Naive thymus-derived CD8-positive, alpha-beta T cell (primary cell): ENCODE data around the gene MYBPC2. TPM values are rescaled to one million over a fixed set of nuclear protein-coding genes. Genes with fewer than 3 reads are reported as not detected.
A peak's percentile ranks its signal among the peaks of the same experiment; 100 is the strongest.

Experiments used
- ATAC-seq, 2 donors: fragments of 150-1000 bp; cut with Tn5 transposase in 1 of 2; sonication (Bioruptor Pico), chemical (Tn5 transposase) in 1 of 2; 1 replicate in 1 of 2; 2 replicates in 1 of 2; pipeline ENCODE4 v1.10.0; 2021; ENCODE audit warnings: mild to moderate bottlenecking in 2 of 2, moderate library complexity in 2 of 2
- POLR2A ChIA-PET: fragments of 350-600 bp; sonication (Branson Sonifier 250); formaldehyde crosslinking; loops from one replicate; lab custom pipeline; 2021; ENCODE audit warnings: antibody characterized with exemption; lab: Charles Lee
- DNase-seq, 10 donors: peaks; one replicate each; pipeline versions ENCODE4 v3.0.0 to v3.0.0-alpha.2; 2020 to 2022
- H3K27ac Mint-ChIP-seq, 10 donors: one replicate each; pipeline ENCODE4 v1.8.0; 2020 to 2022; ENCODE audit warnings: mild to moderate bottlenecking in 10 of 10, mixed read lengths in 10 of 10, moderate library complexity in 4 of 10, inconsistent platforms in 1 of 10
- H3K27me3 Mint-ChIP-seq, 5 donors: one replicate each; pipeline ENCODE4 v1.8.0; 2021 to 2022; ENCODE audit warnings: mixed read lengths in 5 of 5
- H3K36me3 Mint-ChIP-seq, 3 donors: one replicate each; pipeline ENCODE4 v1.8.0; 2020 to 2022; ENCODE audit warnings: mixed read lengths in 3 of 3, mild to moderate bottlenecking in 2 of 3, inconsistent platforms in 1 of 3
- H3K4me1 Mint-ChIP-seq, 4 donors: one replicate each; pipeline ENCODE4 v1.8.0; 2021 to 2022; ENCODE audit warnings: mixed read lengths in 4 of 4
- H3K4me3 Mint-ChIP-seq, 10 donors: one replicate each; pipeline ENCODE4 v1.8.0; 2020 to 2022; ENCODE audit warnings: mild to moderate bottlenecking in 10 of 10, mixed read lengths in 10 of 10, moderate library complexity in 6 of 10, inconsistent platforms in 1 of 10
- H3K9me3 Mint-ChIP-seq, 9 donors: one replicate each; pipeline ENCODE4 v1.8.0; 2020 to 2022; ENCODE audit warnings: mixed read lengths in 9 of 9, mild to moderate bottlenecking in 3 of 9, inconsistent platforms in 1 of 9, moderate library complexity in 1 of 9
- polyA plus RNA-seq, 3 donors: library from polyadenylated mRNA; unstranded; fragments of 300-500 nt; fragmentation: Illumina TruSeq; gene quantifications; one replicate each; pipeline ENCODE4 v1.2.3, GENCODE V29; 2021
- total RNA-seq, 8 experiments: library from RNA in 2 of 8; stranded (reverse) in 2 of 8; gene quantifications; one replicate each; pipeline ENCODE4 v1.2.3 and lab custom pipeline; 2021 to 2026

The MYBPC2 gene
- total and polyA plus RNA-seq, 5 experiments from 2014 or later, result not detected

DNA sequence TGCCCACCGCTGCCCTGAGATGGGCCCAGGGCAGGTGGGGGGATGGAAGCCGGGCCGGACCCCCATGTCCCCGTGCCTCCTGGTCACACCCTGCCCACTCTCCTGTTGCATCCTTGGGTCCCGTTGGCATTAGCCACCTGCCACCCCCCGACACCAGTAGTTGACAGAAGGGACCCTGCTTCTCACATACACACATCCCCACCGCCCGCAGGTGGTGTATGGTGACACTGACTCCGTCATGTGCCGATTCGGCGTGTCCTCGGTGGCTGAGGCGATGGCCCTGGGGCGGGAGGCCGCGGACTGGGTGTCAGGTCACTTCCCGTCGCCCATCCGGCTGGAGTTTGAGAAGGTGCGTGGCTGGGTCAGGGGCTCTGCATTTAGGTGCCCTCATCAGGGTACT is 19.2 kb upstream of the MYBPC2 start:
- Mint-ChIP-seq H3K4me1 (peaks cover 0 to 8% (median 3%) of the 10 kb centered on the region in 4 donors), H3K27me3 (peaks cover 0 to under 1% (median 0%) of the 10 kb centered on the region in 5 donors), H3K4me3 (no peak overlapping the region), H3K27ac (no peak overlapping the region), H3K36me3 (peaks cover 0 to 3% (median 0%) of the 10 kb centered on the region in 3 donors), H3K9me3 (no peaks in the 10 kb centered on the region)
- ATAC-seq, result no peak
- DNase-seq, result no peak
- POLR2A ChIA-PET, result interaction anchor here (0.8 kb wide), 1 partner anchor 1337 kb away, joined by 3 read pairs; no protein-coding TSS in a partner anchor

DNA sequence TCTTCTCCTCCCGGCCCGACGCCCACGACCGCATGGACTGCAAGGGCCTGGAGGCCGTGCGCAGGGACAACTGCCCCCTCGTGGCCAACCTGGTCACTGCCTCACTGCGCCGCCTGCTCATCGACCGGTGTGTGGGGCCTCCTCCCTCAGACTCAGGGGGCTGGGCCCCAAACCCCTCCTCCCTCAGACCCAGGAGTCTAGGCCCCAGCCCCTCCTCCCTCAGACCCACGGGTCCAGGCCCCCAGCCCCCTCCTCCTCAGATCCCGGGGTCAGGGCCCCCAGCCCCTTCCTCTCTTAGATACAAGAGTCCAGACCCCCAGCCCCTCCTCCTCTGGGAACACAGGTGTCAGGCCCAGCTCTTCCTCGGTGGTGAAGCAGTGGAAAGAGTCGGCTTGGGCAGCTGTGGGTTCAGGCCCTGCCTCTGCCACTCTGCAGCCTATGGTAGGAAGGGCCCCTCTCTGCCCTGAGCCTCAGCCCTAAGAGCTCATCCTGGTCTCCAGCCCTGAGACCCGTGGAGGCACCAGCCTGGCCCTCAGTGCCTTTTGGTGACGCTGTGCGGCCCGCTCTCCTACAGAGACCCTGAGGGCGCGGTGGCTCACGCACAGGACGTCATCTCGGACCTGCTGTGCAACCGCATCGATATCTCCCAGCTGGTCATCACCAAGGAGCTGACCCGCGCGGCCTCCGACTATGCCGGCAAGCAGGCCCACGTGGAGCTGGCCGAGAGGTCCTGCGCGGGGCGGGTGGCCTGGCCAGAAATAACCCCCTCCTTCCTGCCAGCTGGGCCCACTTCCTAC is 17.6 kb upstream of the MYBPC2 start:
- H3K4me3 Mint-ChIP-seq, result peak overlapping the region in 1 of 10 donors; percentile 24
- no peaks in the 10 kb centered on the region for H3K9me3 Mint-ChIP-seq
- peak overlapping the region in 2 of 10 donors; percentile 19 to 74 for H3K27ac Mint-ChIP-seq
- peaks cover 0 to 4% (median 0%) of the 10 kb centered on the region in 3 donors for H3K36me3 Mint-ChIP-seq
- H3K4me1 Mint-ChIP-seq, result peaks cover 5 to 17% (median 14%) of the 10 kb centered on the region in 4 donors
- peaks cover 8 to 16% (median 10%) of the 10 kb centered on the region in 5 donors for H3K27me3 Mint-ChIP-seq
- peak; percentile 56 to 81 (median 68) for DNase-seq
- POLR2A ChIA-PET, result interaction anchor here (1.2 kb wide), 1 partner anchor 58 kb away, joined by 5 read pairs; no protein-coding TSS in a partner anchor
- ATAC-seq, result peak; percentile 88 to 93

DNA sequence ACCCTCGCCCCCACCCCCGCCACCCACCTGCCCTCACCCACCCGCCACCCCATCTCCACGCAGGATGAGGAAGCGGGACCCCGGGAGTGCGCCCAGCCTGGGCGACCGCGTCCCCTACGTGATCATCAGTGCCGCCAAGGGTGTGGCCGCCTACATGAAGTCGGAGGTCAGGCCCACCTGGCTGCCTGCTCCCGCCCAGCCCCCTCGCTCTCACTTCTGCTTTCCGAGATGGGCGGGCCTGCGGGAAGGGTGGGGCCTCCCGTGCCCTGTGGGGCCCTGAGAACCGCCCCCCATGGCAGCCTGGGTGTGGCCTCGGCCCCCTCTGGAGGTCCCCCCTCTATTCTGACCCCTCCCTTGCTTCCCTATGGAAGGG is 17.0 kb upstream of the MYBPC2 start:
- peak in 2 of 10 donors; percentile 63 to 73 for DNase-seq
- Mint-ChIP-seq H3K4me3 (no peak overlapping the region), H3K4me1 (peaks cover 6 to 21% (median 17%) of the 10 kb centered on the region in 4 donors), H3K27ac (no peak overlapping the region), H3K9me3 (no peaks in the 10 kb centered on the region), H3K36me3 (peaks cover 0 to 4% (median 0%) of the 10 kb centered on the region in 3 donors), H3K27me3 (peaks cover 11 to 22% (median 15%) of the 10 kb centered on the region in 5 donors)
- POLR2A ChIA-PET, result interaction anchor here (1.2 kb wide), 1 partner anchor 58 kb away, joined by 5 read pairs; no protein-coding TSS in a partner anchor
- ATAC-seq, result peak in 1 of 2 donors; percentile 23

DNA sequence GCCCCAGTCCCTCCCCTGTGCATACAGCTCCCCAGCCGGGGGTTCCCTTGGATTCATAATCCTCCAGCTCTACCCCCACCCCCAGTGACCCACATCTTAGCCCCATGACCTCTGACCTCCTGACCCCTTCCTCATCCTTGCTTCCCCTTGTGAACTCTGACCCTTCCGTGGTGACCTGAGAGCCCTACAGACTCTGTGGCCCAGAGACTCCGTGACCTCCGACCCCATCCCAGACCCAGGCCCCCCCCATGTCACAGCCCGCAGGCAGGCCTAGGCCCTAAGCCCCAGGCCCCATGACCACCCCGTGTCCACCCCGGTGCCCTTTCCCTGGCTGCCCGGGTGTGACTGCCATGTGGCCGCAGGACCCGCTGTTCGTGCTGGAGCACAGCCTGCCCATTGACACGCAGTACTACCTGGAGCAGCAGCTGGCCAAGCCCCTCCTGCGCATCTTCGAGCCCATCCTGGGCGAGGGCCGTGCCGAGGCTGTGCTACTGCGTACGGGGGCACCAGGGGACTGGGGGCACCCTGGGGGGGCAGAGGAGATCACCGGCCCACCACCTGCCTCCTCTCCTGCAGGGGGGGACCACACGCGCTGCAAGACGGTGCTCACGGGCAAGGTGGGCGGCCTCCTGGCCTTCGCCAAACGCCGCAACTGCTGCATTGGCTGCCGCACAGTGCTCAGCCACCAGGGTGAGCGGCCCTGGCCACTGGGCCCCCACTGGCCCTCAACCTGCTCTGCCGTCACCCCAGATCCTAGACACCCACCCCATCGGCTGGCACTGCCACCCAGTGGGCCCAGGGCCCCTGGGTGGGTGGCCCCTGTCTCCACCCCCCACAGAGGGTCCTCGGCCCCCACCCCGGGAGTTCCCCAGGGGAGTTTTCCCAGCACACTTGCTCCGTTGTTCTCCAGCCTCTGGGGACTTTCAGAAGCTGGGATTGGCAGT is 16.4 kb upstream of the MYBPC2 start:
- POLR2A ChIA-PET, result interaction anchor here (1.2 kb wide), 1 partner anchor 59 kb away, joined by 5 read pairs; no protein-coding TSS in a partner anchor
- Mint-ChIP-seq H3K27ac (no peak overlapping the region), H3K27me3 (peaks cover 14 to 28% (median 18%) of the 10 kb centered on the region in 5 donors), H3K36me3 (peaks cover 0 to 4% (median 0%) of the 10 kb centered on the region in 3 donors), H3K4me1 (peaks cover 6 to 25% (median 17%) of the 10 kb centered on the region in 4 donors), H3K4me3 (no peak overlapping the region), H3K9me3 (peaks cover 0 to 3% (median 0%) of the 10 kb centered on the region in 9 donors)
- no peak for ATAC-seq
- no peak for DNase-seq

DNA sequence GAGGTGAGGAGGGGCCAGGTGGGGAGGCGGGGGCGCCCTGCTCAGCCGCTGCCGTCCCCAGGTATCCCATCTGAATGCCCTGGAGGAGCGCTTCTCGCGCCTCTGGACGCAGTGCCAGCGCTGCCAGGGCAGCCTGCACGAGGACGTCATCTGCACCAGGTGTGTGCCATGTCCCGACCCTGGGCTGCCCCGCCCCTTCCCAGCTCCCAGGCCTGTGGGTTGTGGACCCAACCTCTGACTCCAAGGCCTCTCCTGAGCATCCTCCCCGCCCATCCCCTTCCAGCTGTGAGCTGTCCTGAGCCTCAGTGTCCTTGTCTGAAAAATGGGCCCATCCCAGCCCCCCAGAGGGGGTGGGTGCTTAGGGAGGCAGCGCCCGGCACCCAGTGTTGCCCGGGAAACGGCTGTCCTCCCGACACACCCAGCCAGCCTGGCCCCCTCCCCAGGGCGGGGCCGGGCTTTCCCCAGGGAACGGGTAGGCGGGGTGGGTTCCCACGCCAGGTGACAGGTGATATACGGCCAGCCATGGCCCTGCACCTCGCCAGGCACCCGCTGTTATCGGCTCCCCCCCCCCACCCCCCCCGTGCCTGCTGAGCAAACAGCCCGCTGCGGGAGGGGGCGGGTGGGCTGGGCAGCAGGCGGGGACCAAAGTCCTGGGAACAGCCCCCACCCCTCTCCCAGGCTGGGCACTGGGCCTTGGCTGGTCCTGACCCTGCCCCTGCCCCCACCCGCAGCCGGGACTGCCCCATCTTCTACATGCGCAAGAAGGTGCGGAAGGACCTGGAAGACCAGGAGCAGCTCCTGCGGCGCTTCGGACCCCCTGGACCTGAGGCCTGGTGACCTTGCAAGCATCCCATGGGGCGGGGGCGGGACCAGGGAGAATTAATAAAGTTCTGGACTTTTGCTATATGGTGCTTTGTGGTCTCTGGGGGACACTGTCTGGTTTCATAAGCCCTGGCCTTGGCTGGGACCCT is 15.3 kb upstream of the MYBPC2 start:
- Mint-ChIP-seq H3K27me3 (peaks cover 17 to 36% (median 23%) of the 10 kb centered on the region in 5 donors), H3K27ac (no peak overlapping the region), H3K36me3 (peaks cover 0 to 4% (median 0%) of the 10 kb centered on the region in 3 donors), H3K4me3 (no peak overlapping the region), H3K9me3 (peaks cover 0 to 3% (median 0%) of the 10 kb centered on the region in 9 donors), H3K4me1 (peaks cover 6 to 28% (median 17%) of the 10 kb centered on the region in 4 donors)
- no peak for DNase-seq
- POLR2A ChIA-PET, result interaction anchor here (0.6 kb wide), 1 partner anchor 53 kb away, joined by 3 read pairs; no protein-coding TSS in a partner anchor
- no peak for ATAC-seq

DNA sequence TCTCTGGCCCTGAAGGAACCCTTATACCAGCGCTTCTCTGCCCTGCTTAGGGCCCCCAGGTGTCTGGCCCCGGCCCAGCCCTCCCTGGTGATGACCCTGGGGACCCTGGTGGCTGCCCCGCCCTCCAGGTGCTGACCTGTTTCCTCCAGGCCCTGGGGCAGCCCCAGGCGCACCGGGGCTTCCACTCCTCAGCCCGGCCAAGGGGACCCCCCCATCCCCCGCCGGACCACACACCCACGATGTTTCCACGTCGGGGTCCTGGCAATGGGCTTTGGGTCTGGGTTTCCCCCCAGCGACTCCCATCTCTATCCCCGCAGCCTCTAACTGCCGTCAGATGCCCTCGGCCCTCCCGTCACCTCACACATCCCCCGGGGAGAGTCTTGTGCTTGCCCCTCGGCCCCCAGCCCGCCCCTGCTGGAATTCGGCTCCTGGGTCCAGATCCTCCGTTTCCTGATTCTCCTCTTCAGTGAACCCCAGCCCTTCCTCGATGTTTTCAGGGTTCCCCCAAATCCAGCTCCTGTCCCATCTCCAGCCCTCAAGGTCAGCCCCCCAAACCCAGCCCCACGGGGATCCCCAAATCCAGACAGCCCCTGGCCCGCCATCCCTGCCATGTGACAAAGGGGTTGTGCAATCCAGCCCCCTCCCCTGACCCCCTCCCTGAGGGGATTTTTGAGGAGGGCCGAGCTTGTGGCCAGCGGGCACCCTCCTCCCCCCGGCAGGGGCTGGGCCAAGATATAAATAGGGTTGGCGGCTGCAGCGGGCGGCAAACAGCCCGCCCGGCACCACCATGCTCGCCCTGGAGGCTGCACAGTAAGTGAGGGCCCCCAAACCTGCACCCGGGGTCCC is 14.3 kb upstream of the MYBPC2 start, which contains the start of gene SPIB:
Gene SPIB, plus strand, starts transcription at position 763 of the 846 bp plus-strand sequence. Its CDS starts 25 bp downstream, at position 788.
- ATAC-seq (no peak), DNase-seq (no peak)
- Mint-ChIP-seq H3K9me3 (peaks cover 0 to 3% (median 0%) of the 10 kb centered on the region in 9 donors), H3K27ac (peak within 1 kb of the TSS in 6 of 10 donors; percentile 13 to 75 (median 44)), H3K4me3 (peak within 1 kb of the TSS in 3 of 10 donors; percentile 33 to 89 (median 56)), H3K36me3 (peaks cover 0 to 4% (median 0%) of the 10 kb centered on the region in 3 donors), H3K27me3 (peaks cover 17 to 44% (median 23%) of the 10 kb centered on the region in 5 donors), H3K4me1 (peaks cover 6 to 28% (median 17%) of the 10 kb centered on the region in 4 donors)
- POLR2A ChIA-PET, result interaction anchor here (0.8 kb wide), 1 partner anchor 34 kb away, joined by 3 read pairs; the partner anchor contains the start of gene POLD1

DNA sequence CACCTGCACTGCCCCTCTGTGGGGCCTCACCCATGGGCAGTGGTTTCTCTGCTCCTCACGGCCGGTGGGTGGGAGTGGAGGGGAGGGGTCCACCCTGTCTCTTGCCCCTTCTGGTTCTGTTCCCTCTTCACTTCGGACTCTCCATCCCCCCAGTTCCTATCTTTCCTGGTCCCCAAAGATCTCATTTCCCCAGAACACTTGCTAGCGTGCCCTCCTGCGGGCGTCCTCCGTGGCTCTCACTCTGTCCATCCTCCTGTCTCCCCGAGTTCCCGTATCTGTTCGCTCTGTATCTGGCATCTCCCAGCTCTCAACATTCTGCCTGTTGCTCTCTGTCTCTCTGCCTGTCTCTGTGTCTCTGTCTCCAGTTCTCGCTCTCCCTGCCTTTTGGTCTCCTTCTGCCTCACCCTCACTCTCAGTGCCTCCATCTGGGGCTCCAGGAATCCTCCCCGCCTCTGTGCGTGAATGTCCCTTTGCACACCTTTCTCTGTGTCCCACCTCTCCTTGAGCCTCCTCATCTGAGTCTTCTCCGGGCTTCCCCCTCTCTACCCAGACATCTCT is 13.6 kb upstream of the MYBPC2 start:
- H3K27ac Mint-ChIP-seq, result peak overlapping the region in 6 of 10 donors; percentile 13 to 75 (median 44)
- DNase-seq, result no peak
- peak overlapping the region in 3 of 10 donors; percentile 33 to 89 (median 56) for H3K4me3 Mint-ChIP-seq
- H3K4me1 Mint-ChIP-seq, result peaks cover 6 to 32% (median 17%) of the 10 kb centered on the region in 4 donors
- POLR2A ChIA-PET, result no interaction called here
- ATAC-seq, result no peak
- H3K27me3 Mint-ChIP-seq, result peaks cover 17 to 51% (median 23%) of the 10 kb centered on the region in 5 donors
- H3K36me3 Mint-ChIP-seq, result peaks cover 0 to 4% (median 0%) of the 10 kb centered on the region in 3 donors
- peaks cover 0 to 3% (median 0%) of the 10 kb centered on the region in 9 donors for H3K9me3 Mint-ChIP-seq

DNA sequence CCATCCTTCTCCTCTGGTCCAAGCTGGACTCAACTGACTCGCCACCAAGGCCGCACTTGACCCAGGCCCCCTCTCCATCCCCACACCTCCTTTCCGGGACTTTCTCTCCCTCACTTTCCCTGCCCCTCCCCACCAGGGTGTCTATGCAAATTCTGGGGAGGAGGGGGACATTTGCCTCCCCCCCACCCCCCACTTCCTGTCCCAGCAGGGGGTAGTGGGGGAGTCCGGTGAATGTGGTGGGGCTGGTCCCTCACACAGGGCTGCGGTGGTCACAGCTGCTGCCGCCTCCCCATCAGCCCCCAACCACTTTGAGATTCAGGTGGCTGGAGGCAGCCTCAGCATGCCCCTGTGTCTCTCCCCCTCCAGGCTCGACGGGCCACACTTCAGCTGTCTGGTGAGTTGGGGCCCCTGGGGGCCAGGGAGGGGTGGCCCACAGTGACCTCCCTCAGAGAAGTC is 13.1 kb upstream of the MYBPC2 start:
- Mint-ChIP-seq H3K4me3 (peak overlapping the region in 3 of 10 donors; percentile 16 to 89 (median 56)), H3K4me1 (peaks cover 6 to 32% (median 16%) of the 10 kb centered on the region in 4 donors), H3K27me3 (peaks cover 17 to 52% (median 23%) of the 10 kb centered on the region in 5 donors), H3K9me3 (peaks cover 0 to 3% (median 0%) of the 10 kb centered on the region in 9 donors), H3K27ac (peak overlapping the region in 4 of 10 donors; percentile 13 to 58 (median 23)), H3K36me3 (peaks cover 0 to 4% (median 0%) of the 10 kb centered on the region in 3 donors)
- POLR2A ChIA-PET, result no interaction called here
- no peak for DNase-seq
- ATAC-seq, result no peak

DNA sequence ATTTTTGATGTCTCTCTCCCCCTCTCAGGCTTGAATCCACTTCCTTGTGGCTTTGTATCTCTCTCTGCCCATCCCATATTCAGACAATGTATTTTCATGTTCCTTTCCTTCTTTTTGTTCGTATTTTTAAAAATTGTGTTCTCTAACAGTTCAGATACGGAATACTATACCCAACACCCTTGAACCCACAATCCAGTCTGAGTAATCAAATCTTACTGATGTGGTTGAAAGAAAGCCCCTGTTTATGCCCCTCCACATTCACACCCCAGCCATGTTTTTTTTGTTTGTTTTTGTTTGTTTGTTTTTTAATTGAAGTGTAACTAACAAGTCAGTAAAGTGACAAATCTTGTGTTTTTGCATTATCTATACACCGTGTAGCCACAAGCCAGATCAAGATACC is 12.6 kb upstream of the MYBPC2 start:
- no peak for DNase-seq
- peaks cover 6 to 29% (median 15%) of the 10 kb centered on the region in 4 donors for H3K4me1 Mint-ChIP-seq
- H3K27me3 Mint-ChIP-seq, result peaks cover 17 to 52% (median 23%) of the 10 kb centered on the region in 5 donors
- peak overlapping the region in 2 of 10 donors; percentile 56 to 89 for H3K4me3 Mint-ChIP-seq
- peaks cover 0 to 4% (median 0%) of the 10 kb centered on the region in 3 donors for H3K36me3 Mint-ChIP-seq
- POLR2A ChIA-PET, result no interaction called here
- ATAC-seq, result no peak
- H3K9me3 Mint-ChIP-seq, result peaks cover 0 to 3% (median 0%) of the 10 kb centered on the region in 9 donors
- peak overlapping the region in 1 of 10 donors; percentile 17 for H3K27ac Mint-ChIP-seq

DNA sequence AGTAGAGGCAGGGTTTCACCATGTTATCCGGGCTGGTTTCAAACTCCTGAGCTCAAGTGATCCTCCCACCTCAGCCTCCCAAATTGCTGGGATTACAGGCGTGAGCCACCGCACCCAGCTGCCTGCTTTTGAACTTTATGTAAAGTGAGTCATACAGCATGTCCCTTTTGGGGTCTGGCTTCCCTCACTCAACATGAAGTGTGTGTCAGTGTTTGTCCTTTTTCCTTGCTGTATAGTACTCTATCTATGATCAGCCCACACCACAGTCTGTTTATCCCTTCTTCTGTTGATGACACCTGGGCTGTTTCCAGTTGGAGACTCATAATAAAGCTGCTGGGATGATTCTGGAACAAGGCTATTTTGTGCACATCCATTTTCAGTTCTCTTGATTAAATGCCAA is 11.9 kb upstream of the MYBPC2 start:
- H3K4me3 Mint-ChIP-seq, result peak overlapping the region in 1 of 10 donors; percentile 89
- POLR2A ChIA-PET, result no interaction called here
- DNase-seq (no peak), ATAC-seq (no peak)
- H3K36me3 Mint-ChIP-seq, result peaks cover 0 to 4% (median 0%) of the 10 kb centered on the region in 3 donors
- peaks cover 0 to 3% (median 0%) of the 10 kb centered on the region in 9 donors for H3K9me3 Mint-ChIP-seq
- peaks cover 17 to 52% (median 23%) of the 10 kb centered on the region in 5 donors for H3K27me3 Mint-ChIP-seq
- H3K27ac Mint-ChIP-seq, result no peak overlapping the region
- H3K4me1 Mint-ChIP-seq, result peaks cover 6 to 27% (median 15%) of the 10 kb centered on the region in 4 donors
